ENCODE results near the gene CEMIP. TPM values are rescaled to one million over a fixed set of nuclear protein-coding genes. Genes with fewer than 3 reads are reported as not detected.

The CEMIP gene
- polyA plus RNA-seq, 3 donors: not detected

- Mint-ChIP-seq H3K4me3 (no peak overlapping the region), H3K4me1 (no peaks in the 10 kb centered on the region), H3K27me3 (ENCODE audit: low read depth in 3 of 3) (peaks cover 0 to 4% (median 0%) of the 10 kb centered on the region in 3 donors), H3K9me3 (peaks cover 0 to 5% (median 4%) of the 10 kb centered on the region in 7 donors), H3K27ac (no peak overlapping the region), H3K36me3 (peaks cover 41 to 55% of the 10 kb centered on the region in 2 donors)
- peak; percentile 39 to 57 (median 50) for DNase-seq
- intact Hi-C loops (cut with micrococcal nuclease): loop anchor here (5.0 to 10.0 kb wide), 2 partner anchors 135 to 513 kb away; no protein-coding TSS in a partner anchor
- peak; percentile 84 for TF ChIP-seq CTCF (IDR thresholded peaks at IDR 0.05)
- no peak overlapping the region for H3K9ac ChIP-seq (ENCODE audit: insufficient read depth, low read length, poor library complexity, severe bottlenecking)
- H2AFZ ChIP-seq (ENCODE audit: insufficient read depth, low read depth, low read length, poor library complexity, severe bottlenecking): no peak overlapping the region
- H3K27ac ChIP-seq (ENCODE audit: low read depth in 1 of 2, low read length in 2 of 2): no peak overlapping the region
- H4K20me1 ChIP-seq (ENCODE audit: insufficient read depth, low read length): peaks cover 4% of the 10 kb centered on the region
- H3K4me2 ChIP-seq (replicated peaks; ENCODE audit: extremely low read depth, low read length, poor library complexity, severe bottlenecking): no peak overlapping the region
- H3K79me2 ChIP-seq (ENCODE audit: insufficient read depth, low read length): no peaks in the 10 kb centered on the region
- no peaks in the 10 kb centered on the region for H3K9me3 ChIP-seq (replicated peaks in 1 of 2; ENCODE audit: control insufficient read depth in 1 of 2, insufficient read depth in 1 of 2, low read length in 2 of 2)
- no peaks in the 10 kb centered on the region for H3K27me3 ChIP-seq (ENCODE audit: control insufficient read depth in 2 of 2, insufficient read depth in 2 of 2, low read length in 2 of 2)
- peaks cover 20 to 58% of the 10 kb centered on the region in 2 donors for H3K36me3 ChIP-seq (replicated peaks in 1 of 2; ENCODE audit: control insufficient read depth in 1 of 2, insufficient read depth in 2 of 2, low read length in 2 of 2)
- no CpG with 5 or more reads among the region's 12 CpGs for WGBS (ENCODE audit: insufficient coverage)
- no peak overlapping the region for H3K4me3 ChIP-seq (replicated peaks in 1 of 3; ENCODE audit: low read depth in 2 of 3, low read length in 3 of 3)
- H3K4me1 ChIP-seq (ENCODE audit: control insufficient read depth in 1 of 2, insufficient read depth in 2 of 2, low read length in 2 of 2): no peaks in the 10 kb centered on the region
These were observed 191.0 kb downstream of the CEMIP start for GRCh38 chr15:80970018-80970657.

- peaks cover 20 to 63% of the 10 kb centered on the region in 2 donors for H3K36me3 ChIP-seq (replicated peaks in 1 of 2; ENCODE audit: control insufficient read depth in 1 of 2, insufficient read depth in 2 of 2, low read length in 2 of 2)
- 83% methylated on average over 2 of the region's 3 CpGs for WGBS (ENCODE audit: insufficient coverage)
These were observed 191.5 kb downstream of the CEMIP start for GRCh38 chr15:80970658-80971057.

More at GRCh38 chr15:80970658-80971057, 191.5 kb downstream of the CEMIP start:
- Histone ChIP-seq H3K79me2 (ENCODE audit: insufficient read depth, low read length) (no peaks in the 10 kb centered on the region), H3K4me2 (replicated peaks; ENCODE audit: extremely low read depth, low read length, poor library complexity, severe bottlenecking) (no peak overlapping the region), H3K9me3 (replicated peaks in 1 of 2; ENCODE audit: control insufficient read depth in 1 of 2, insufficient read depth in 1 of 2, low read length in 2 of 2) (no peaks in the 10 kb centered on the region), H3K4me1 (ENCODE audit: control insufficient read depth in 1 of 2, insufficient read depth in 2 of 2, low read length in 2 of 2) (no peaks in the 10 kb centered on the region), H3K4me3 (replicated peaks in 1 of 3; ENCODE audit: low read depth in 2 of 3, low read length in 3 of 3) (no peak overlapping the region), H4K20me1 (ENCODE audit: insufficient read depth, low read length) (peaks cover 4% of the 10 kb centered on the region), H3K27me3 (ENCODE audit: control insufficient read depth in 2 of 2, insufficient read depth in 2 of 2, low read length in 2 of 2) (no peaks in the 10 kb centered on the region), H2AFZ (ENCODE audit: insufficient read depth, low read depth, low read length, poor library complexity, severe bottlenecking) (no peak overlapping the region), H3K9ac (ENCODE audit: insufficient read depth, low read length, poor library complexity, severe bottlenecking) (no peak overlapping the region), H3K27ac (ENCODE audit: low read depth in 1 of 2, low read length in 2 of 2) (no peak overlapping the region)
- Mint-ChIP-seq H3K27ac (peak overlapping the region in 2 of 7 donors; percentile 40 to 68), H3K4me1 (no peaks in the 10 kb centered on the region), H3K27me3 (ENCODE audit: low read depth in 3 of 3) (peaks cover 0 to 4% (median 0%) of the 10 kb centered on the region in 3 donors), H3K36me3 (peaks cover 39 to 51% of the 10 kb centered on the region in 2 donors), H3K4me3 (no peak overlapping the region), H3K9me3 (peaks cover 0 to 3% (median under 1%) of the 10 kb centered on the region in 7 donors)
- DNase-seq: no peak
- TF ChIP-seq CTCF (IDR thresholded peaks at IDR 0.05): no peak
- intact Hi-C loops (cut with micrococcal nuclease): loop anchor here (5.0 to 10.0 kb wide), 2 partner anchors 134 to 513 kb away; no protein-coding TSS in a partner anchor
